ENCODE results near the gene PSMB7. TPM values are rescaled to one million over a fixed set of nuclear protein-coding genes. Genes with fewer than 3 reads are reported as not detected.
A peak's percentile ranks its signal among the peaks of the same experiment; 100 is the strongest.

The PSMB7 gene
- total RNA-seq, 1 donor from 2014 or later = 225 TPM

DNA sequence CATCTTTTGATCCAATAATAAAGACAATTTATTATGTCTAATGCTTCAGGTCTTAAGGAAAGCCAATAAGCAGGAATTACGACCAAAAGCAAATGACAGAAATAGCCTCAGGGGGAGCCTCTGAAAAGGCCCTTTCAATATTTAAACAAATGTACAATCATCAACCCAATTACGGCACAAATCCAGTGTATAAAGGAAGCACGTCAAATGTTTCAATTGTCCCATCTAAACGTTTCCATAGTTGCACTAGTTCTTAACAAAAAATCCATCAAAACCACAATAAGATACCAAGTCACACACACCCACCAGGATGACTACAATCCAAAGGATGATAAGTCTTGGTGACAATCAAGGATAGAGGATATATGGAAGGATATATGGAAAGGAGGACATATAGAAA, 41.9 kb downstream of the PSMB7 start:
- intact Hi-C loops (cut with micrococcal nuclease) = no loop called here
- Mint-ChIP-seq H3K36me3 (ENCODE audit: low read depth) (peaks cover 16% of the 10 kb centered on the region), H3K27ac (no peak overlapping the region), H3K4me3 (no peak overlapping the region), H3K27me3 (no peaks in the 10 kb centered on the region), H3K9me3 (no peaks in the 10 kb centered on the region), H3K4me1 (peaks cover 10% of the 10 kb centered on the region)
- no peak for DNase-seq

DNA sequence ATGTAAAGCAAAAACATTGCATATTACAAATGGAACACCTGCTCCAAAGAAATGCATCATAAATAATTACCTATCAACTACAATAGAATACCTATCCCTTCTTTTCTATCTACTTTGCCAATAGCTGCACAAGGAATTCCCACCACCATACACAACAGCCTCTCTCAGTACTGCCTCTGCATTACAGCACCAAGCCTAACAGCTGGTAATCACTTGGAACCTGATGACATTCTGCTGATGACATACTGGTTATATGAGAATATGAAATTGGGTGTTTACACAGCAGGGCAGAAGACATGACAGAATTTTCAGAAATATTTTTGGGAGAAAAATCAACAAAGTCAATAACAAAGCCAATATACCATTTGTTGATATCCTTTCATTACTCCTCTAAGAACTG, 43.2 kb downstream of the PSMB7 start:
- H3K4me1 Mint-ChIP-seq = peaks cover 14% of the 10 kb centered on the region
- intact Hi-C loops (cut with micrococcal nuclease) = no loop called here
- no peak overlapping the region for H3K4me3 Mint-ChIP-seq
- H3K27me3 Mint-ChIP-seq = no peaks in the 10 kb centered on the region
- peaks cover 12% of the 10 kb centered on the region for H3K36me3 Mint-ChIP-seq (ENCODE audit: low read depth)
- H3K27ac Mint-ChIP-seq = no peak overlapping the region
- no peak for DNase-seq
- no peaks in the 10 kb centered on the region for H3K9me3 Mint-ChIP-seq

DNA sequence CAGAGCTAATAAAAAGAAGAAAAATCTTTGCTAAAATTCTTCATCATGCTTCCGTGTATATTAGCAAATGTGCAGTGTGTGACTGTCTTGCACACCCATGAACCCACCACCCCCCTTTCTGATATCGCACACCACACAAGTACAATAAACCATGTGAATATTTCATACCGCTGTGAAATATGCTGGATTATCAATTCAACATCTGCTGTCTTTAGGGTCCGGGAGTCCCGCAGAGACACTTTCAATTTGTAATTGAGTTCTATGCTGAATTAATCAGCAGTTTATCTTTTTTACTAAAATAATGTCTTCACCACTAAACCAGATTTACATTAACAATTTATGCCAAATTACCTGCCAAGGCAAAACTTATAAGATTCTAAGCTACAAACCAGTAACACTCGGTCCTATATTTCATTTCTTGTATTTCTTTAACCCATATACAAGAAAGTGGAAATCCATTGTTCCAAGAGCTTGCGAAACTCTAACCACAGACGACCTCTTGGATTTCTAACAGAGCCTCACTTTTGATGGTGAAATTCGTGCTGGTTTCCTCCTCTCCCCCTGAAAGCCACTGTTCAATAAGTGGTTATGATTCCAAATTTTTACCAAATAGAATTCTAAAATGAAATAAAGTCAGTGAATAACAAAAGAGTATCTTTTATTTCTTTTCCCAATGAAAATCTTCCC, 44.2 kb downstream of the PSMB7 start:
- Mint-ChIP-seq H3K27me3 (no peaks in the 10 kb centered on the region), H3K4me3 (no peak overlapping the region), H3K36me3 (ENCODE audit: low read depth) (peaks cover 18% of the 10 kb centered on the region), H3K27ac (no peak overlapping the region), H3K4me1 (peaks cover 22% of the 10 kb centered on the region), H3K9me3 (no peaks in the 10 kb centered on the region)
- no peak for DNase-seq
- intact Hi-C loops (cut with micrococcal nuclease) = no loop called here

DNA sequence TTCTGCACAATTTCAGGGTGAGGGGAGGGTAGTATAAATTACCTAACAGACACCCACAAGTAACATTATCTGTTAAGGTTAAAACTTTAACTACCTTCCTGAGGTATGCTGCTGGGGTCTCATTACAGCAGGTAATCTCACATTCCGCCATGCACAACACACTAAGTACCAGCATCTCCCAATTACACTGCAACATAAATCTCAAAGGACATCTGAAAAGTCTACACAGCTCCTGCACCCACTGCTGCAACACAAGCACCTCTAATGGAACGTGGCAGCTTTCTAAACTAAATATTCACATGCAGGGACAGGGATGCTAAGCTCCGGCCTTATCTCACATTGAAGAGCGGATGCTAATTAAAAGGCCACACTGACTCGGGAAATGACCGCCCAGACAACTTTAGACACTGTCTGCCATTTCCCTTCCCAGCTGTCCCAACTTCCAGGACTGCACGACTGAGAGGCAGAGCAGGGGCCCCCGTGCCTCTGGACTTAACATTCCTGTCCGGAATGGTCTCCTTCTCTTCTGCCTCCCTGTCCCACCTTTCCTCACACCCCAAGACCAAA, 45.9 kb downstream of the PSMB7 start:
- Mint-ChIP-seq H3K4me3 (no peak overlapping the region), H3K9me3 (no peaks in the 10 kb centered on the region), H3K27ac (no peak overlapping the region), H3K27me3 (no peaks in the 10 kb centered on the region), H3K4me1 (peaks cover 26% of the 10 kb centered on the region), H3K36me3 (ENCODE audit: low read depth) (peaks cover 17% of the 10 kb centered on the region)
- no peak for DNase-seq
- intact Hi-C loops (cut with micrococcal nuclease) = no loop called here

GRCh38 chr9:124368692-124369091, 46.5 kb downstream of the PSMB7 start:
- no peak overlapping the region for H3K27ac Mint-ChIP-seq
- no peak for DNase-seq
- no peaks in the 10 kb centered on the region for H3K9me3 Mint-ChIP-seq
- intact Hi-C loops (cut with micrococcal nuclease) = no loop called here
- H3K4me3 Mint-ChIP-seq = no peak overlapping the region
- H3K4me1 Mint-ChIP-seq = peaks cover 24% of the 10 kb centered on the region
- H3K36me3 Mint-ChIP-seq (ENCODE audit: low read depth) = peaks cover 13% of the 10 kb centered on the region
- H3K27me3 Mint-ChIP-seq = no peaks in the 10 kb centered on the region

DNA sequence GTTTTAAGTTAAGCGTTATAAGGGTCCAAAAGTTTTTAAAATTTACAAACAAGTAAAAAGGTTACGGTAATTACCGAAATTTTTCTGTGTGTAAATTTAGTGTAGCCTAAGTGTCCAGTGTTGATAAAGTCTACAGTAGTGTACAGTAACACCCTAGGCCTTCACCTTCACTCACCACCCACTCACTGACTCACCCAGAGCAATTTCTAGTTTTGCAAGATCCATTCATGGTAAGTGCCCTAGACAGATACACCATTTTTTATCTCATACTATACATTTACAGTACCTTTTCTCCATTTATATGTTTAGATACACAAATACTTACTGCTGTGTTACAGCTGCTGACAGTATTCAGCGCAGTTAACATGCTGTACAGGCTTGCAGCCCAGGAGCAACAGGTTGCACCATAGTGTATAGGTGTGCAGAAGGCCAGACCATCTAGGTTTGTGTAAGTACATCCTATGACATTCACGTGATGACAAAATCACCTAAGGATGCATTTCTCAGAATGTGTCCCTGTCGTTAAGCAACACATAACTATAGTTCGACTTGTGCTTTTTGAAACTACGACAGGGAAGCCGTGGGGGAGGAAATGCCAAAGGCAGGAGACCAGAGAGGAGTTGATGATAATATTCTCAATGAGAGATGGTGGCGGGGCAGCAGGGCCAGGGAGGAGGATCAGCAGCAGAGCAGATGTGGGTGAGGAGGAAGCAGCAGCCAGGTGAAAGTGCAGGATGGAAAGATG, 48.6 kb downstream of the PSMB7 start:
- H3K4me1 Mint-ChIP-seq = peaks cover 26% of the 10 kb centered on the region
- H3K27ac Mint-ChIP-seq = peak overlapping the region; percentile 8
- no peaks in the 10 kb centered on the region for H3K9me3 Mint-ChIP-seq
- H3K36me3 Mint-ChIP-seq (ENCODE audit: low read depth) = peaks cover 13% of the 10 kb centered on the region
- DNase-seq = no peak
- intact Hi-C loops (cut with micrococcal nuclease) = no loop called here
- H3K27me3 Mint-ChIP-seq = no peaks in the 10 kb centered on the region
- no peak overlapping the region for H3K4me3 Mint-ChIP-seq

DNA sequence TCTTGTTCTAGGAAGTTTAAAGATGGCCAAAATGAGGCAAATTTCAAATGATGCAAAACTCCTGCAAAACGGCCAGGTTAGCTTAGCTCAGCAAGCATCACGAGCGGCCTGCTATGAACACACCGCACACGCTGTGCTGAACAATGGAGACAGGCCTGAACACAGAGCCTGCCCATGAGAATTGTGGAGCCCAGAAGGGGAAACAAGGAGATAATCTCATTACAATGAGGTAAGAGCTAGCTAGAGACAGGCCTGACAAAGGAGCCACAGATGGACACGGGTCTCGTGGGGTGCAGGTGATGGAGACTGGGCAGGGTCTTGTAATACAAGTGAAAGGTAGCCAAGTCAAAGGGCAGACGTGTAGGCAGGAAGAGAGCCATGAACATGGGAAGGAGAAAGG, 50.2 kb downstream of the PSMB7 start:
- Mint-ChIP-seq H3K4me1 (peaks cover 27% of the 10 kb centered on the region), H3K36me3 (ENCODE audit: low read depth) (peaks cover 13% of the 10 kb centered on the region), H3K27ac (no peak overlapping the region), H3K27me3 (no peaks in the 10 kb centered on the region), H3K4me3 (no peak overlapping the region), H3K9me3 (no peaks in the 10 kb centered on the region)
- no peak for DNase-seq
- intact Hi-C loops (cut with micrococcal nuclease) = no loop called here

DNA sequence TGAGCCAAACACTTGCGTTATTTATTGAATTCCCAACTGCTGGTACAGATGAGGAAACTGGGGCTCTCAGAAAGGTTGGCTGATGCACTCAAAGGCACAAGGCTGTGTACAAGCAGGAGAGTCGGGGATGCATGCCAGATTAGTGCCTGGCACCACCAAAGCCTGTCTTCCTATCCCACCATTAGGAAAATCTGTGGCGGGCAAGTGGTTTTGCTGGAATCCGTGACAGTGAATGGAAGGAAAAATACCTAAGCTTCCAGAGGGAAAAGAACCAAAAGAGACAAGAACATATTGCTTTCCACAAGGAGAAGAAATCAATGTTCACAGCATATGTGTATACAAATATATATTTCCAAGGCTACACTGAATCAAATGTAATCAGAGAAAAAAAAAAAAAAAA, 51.1 kb downstream of the PSMB7 start:
- DNase-seq = no peak
- H3K27ac Mint-ChIP-seq = no peak overlapping the region
- H3K4me3 Mint-ChIP-seq = no peak overlapping the region
- H3K27me3 Mint-ChIP-seq = no peaks in the 10 kb centered on the region
- intact Hi-C loops (cut with micrococcal nuclease) = no loop called here
- H3K4me1 Mint-ChIP-seq = peaks cover 30% of the 10 kb centered on the region
- H3K9me3 Mint-ChIP-seq = no peaks in the 10 kb centered on the region
- H3K36me3 Mint-ChIP-seq (ENCODE audit: low read depth) = peaks cover 14% of the 10 kb centered on the region

DNA sequence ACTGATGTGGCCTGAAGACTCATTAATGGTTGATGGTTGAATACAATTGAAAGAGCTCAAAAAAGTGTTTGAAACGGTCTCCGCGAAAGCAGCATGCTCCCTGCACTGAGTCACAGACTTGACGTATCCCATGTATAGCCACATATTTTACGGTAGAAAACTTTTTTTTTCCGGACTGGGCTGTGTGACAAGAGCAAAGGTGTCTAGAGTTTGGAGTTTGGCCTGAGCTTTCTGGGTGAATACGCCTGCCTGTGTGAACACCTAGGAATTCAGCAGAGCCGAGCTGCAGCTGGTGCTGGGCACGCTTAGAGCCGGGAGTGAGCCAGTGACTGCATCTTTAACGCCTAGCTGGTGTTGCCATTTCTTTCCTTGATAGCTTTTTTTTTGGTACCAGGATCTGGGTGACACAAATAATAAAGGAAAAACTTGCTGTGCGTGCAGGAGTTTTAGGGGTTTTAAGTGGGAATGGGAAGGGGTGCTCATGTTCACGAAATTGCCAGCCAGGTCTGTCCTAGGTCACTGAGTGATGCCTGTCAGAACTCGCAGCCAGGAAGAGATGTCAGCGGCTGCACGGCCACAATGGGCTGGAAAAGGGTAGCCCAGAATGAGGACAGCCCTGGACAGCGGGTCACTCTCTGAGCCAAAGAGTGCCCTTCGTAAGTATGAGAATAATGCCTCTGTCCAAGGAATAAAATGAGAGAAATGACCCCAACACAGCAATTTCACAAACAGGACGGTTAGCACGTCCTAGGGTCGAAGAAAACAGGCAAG, 51.7 kb downstream of the PSMB7 start:
- intact Hi-C loops (cut with micrococcal nuclease) = no loop called here
- Mint-ChIP-seq H3K4me3 (no peak overlapping the region), H3K36me3 (ENCODE audit: low read depth) (peaks cover 14% of the 10 kb centered on the region), H3K27ac (no peak overlapping the region), H3K9me3 (no peaks in the 10 kb centered on the region), H3K27me3 (no peaks in the 10 kb centered on the region), H3K4me1 (peaks cover 30% of the 10 kb centered on the region)
- no peak for DNase-seq

GRCh38 chr9:124361128-124361527, 54.1 kb downstream of the PSMB7 start:
- no peak for DNase-seq
- Mint-ChIP-seq H3K4me1 (peaks cover 27% of the 10 kb centered on the region), H3K9me3 (no peaks in the 10 kb centered on the region), H3K27ac (no peak overlapping the region), H3K4me3 (no peak overlapping the region), H3K36me3 (ENCODE audit: low read depth) (peaks cover 7% of the 10 kb centered on the region), H3K27me3 (no peaks in the 10 kb centered on the region)
- intact Hi-C loops (cut with micrococcal nuclease) = no loop called here

- no peaks in the 10 kb centered on the region for H3K27me3 Mint-ChIP-seq
- peaks cover 3% of the 10 kb centered on the region for H3K36me3 Mint-ChIP-seq (ENCODE audit: low read depth)
- no peak for DNase-seq
- peaks cover 23% of the 10 kb centered on the region for H3K4me1 Mint-ChIP-seq
- intact Hi-C loops (cut with micrococcal nuclease) = no loop called here
- no peak overlapping the region for H3K27ac Mint-ChIP-seq
- no peak overlapping the region for H3K4me3 Mint-ChIP-seq
- no peaks in the 10 kb centered on the region for H3K9me3 Mint-ChIP-seq
Measured at GRCh38 chr9:124359855-124360678, 55.2 kb downstream of the PSMB7 start.

DNA sequence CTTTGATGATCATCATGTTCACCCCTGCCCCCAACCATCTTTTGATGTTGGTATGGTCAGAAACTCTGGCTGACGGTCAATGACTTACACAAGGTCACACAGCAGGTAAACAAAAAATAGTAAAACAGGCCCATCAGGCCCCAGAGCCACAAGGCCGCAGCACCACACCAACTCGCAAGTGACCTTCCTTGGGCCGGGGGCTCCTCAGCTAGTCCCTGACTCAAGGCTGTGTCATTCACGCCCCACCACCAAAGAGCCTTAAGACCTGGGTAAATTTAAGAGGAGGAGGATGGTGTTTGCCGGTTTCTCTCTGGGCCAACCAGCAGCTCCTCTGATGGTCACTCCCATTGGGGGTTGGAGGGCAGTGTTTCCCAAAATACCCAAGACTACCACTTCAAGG, 55.8 kb downstream of the PSMB7 start:
- peaks cover 6% of the 10 kb centered on the region for H3K36me3 Mint-ChIP-seq (ENCODE audit: low read depth)
- H3K4me3 Mint-ChIP-seq = no peak overlapping the region
- peaks cover 22% of the 10 kb centered on the region for H3K4me1 Mint-ChIP-seq
- H3K9me3 Mint-ChIP-seq = no peaks in the 10 kb centered on the region
- intact Hi-C loops (cut with micrococcal nuclease) = no loop called here
- H3K27ac Mint-ChIP-seq = no peak overlapping the region
- no peaks in the 10 kb centered on the region for H3K27me3 Mint-ChIP-seq
- DNase-seq = no peak

DNA sequence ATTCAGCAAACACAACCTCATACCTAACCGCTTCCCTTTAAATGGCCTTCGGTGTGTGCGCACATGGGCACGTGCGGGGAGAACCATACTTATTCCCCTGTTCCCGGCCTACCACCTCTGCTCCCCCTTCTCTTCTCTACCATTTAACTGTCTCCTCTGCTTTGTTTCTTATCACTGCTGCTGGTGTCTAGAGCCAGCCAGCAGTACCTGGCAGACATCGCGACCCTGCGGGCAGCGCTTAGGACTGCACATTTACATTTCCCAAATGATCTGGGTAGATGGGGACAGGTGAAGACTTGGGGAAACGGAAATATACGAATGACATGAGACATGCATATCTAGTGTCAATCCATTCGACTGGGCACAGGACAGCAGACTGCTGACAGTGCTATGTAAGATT, 56.6 kb downstream of the PSMB7 start:
- intact Hi-C loops (cut with micrococcal nuclease) = no loop called here
- DNase-seq = no peak
- H3K27ac Mint-ChIP-seq = no peak overlapping the region
- no peaks in the 10 kb centered on the region for H3K27me3 Mint-ChIP-seq
- no peaks in the 10 kb centered on the region for H3K9me3 Mint-ChIP-seq
- H3K36me3 Mint-ChIP-seq (ENCODE audit: low read depth) = peaks cover 12% of the 10 kb centered on the region
- H3K4me3 Mint-ChIP-seq = no peak overlapping the region
- H3K4me1 Mint-ChIP-seq = peaks cover 22% of the 10 kb centered on the region
